Endothelial cell of umbilical vein (primary cell): ENCODE measurements around the gene CPXM2. TPM values are rescaled to one million over a fixed set of nuclear protein-coding genes. Genes with fewer than 3 reads are reported as not detected.

Source experiments
- BruUV-seq: library from RNA; stranded (reverse); fragments of 400-500 nt; replicated peaks from 2 replicates; lab custom pipeline; 2021; lab: Mats Ljungman, UMichigan
- CTCF ChIA-PET: fragments of 300-600, 350-600 bp; sonication (Branson Sonifier 250); formaldehyde crosslinking; loops from one replicate; lab custom pipeline; 2021; ENCODE audit warnings: antibody characterized with exemption, inconsistent platforms; lab: Charles Lee
- POLR2A ChIA-PET: fragments of 300-600, 350-600 bp; sonication (Branson Sonifier 250); formaldehyde crosslinking; loops from one replicate; lab custom pipeline; 2021; ENCODE audit warnings: antibody characterized with exemption, inconsistent platforms; lab: Charles Lee
- DNase-seq: peaks from one replicate; pipeline ENCODE4 v3.0.0-alpha.2; 2011; ENCODE audit warnings: low read depth, low spot score
- FAIRE-seq: peaks from 2 replicates; lab custom pipeline; 2011; peaks lifted over from hg19 to GRCh38; lab: Jason Lieb, UNC
- H2AFZ ChIP-seq: 2 replicates; pipeline ENCODE4 v1.6.0; 2012; ENCODE audit warnings: low read depth, low read length, control low read depth, inconsistent platforms
- H3K27ac ChIP-seq: 2 replicates; pipeline ENCODE4 v1.5.1; 2011; ENCODE audit warnings: low read depth, mild to moderate bottlenecking, control low read depth, low read length, moderate library complexity; ENCODE audit not compliant: insufficient read depth
- H3K27me3 ChIP-seq, 2 experiments: 2 replicates each; pipeline versions ENCODE4 v1.6.0 to v1.6.1; 2011; ENCODE audit warnings: low read length in 2 of 2, mixed read lengths in 1 of 2; ENCODE audit not compliant: control insufficient read depth in 2 of 2, insufficient read depth in 2 of 2
- H3K36me3 ChIP-seq, 2 experiments: 2 replicates in 1 of 2; 3 replicates in 1 of 2; pipeline ENCODE4 v1.5.1; 2011; ENCODE audit warnings: low read length in 2 of 2, mild to moderate bottlenecking in 1 of 2, moderate library complexity in 1 of 2; ENCODE audit not compliant: control insufficient read depth in 2 of 2, insufficient read depth in 2 of 2; ENCODE audit errors: extremely low read depth in 1 of 2
- H3K4me1 ChIP-seq: 3 replicates; pipeline ENCODE4 v1.5.1; 2011; ENCODE audit warnings: mild to moderate bottlenecking, low read length; ENCODE audit not compliant: control insufficient read depth, insufficient read depth; ENCODE audit errors: extremely low read depth
- H3K4me2 ChIP-seq: 2 replicates; pipeline ENCODE4 v1.6.1; 2011; ENCODE audit warnings: low read length, control low read depth, mixed read lengths; ENCODE audit not compliant: insufficient read depth
- H3K4me3 ChIP-seq, 3 experiments: fragments of 200-600 bp in 1 of 3; sonication (generic), shearing (Covaris generic) in 1 of 3; replicated peaks in 1 of 3; 2 replicates each; pipeline ENCODE4 v1.5.1; 2011 to 2016; ENCODE audit warnings: control low read depth in 3 of 3, low read length in 3 of 3, mild to moderate bottlenecking in 2 of 3, inconsistent platforms in 1 of 3, low read depth in 1 of 3, moderate library complexity in 1 of 3; ENCODE audit not compliant: insufficient read depth in 1 of 3
- H3K79me2 ChIP-seq: 2 replicates; pipeline ENCODE4 v1.6.0; 2012; ENCODE audit warnings: low read length, inconsistent platforms; ENCODE audit not compliant: control insufficient read depth, insufficient read depth
- H3K9ac ChIP-seq: replicated peaks from 2 replicates; pipeline ENCODE3; 2011; ENCODE audit warnings: low read length, control low read depth; ENCODE audit not compliant: insufficient read depth; ENCODE audit errors: extremely low read depth
- H3K9me1 ChIP-seq: replicated peaks from 3 replicates; pipeline ENCODE4 v1.6.0; 2011; ENCODE audit warnings: mild to moderate bottlenecking, low read length; ENCODE audit not compliant: control insufficient read depth, insufficient read depth; ENCODE audit errors: extremely low read depth
- H3K9me3 ChIP-seq: replicated peaks from 2 replicates; pipeline ENCODE4 v1.5.1; 2012; ENCODE audit warnings: low read length, inconsistent platforms; ENCODE audit not compliant: control insufficient read depth, insufficient read depth
- H4K20me1 ChIP-seq: replicated peaks from 2 replicates; pipeline ENCODE3; 2011; ENCODE audit warnings: mild to moderate bottlenecking, low read length; ENCODE audit not compliant: control insufficient read depth, insufficient read depth; ENCODE audit errors: extremely low read depth
- EZH2 ChIP-seq: IDR thresholded peaks from 2 replicates; pipeline ENCODE4 v1.6.1; 2012; ENCODE audit warnings: borderline replicate concordance, low read depth, mild to moderate bottlenecking, moderate library complexity, low read length, inconsistent platforms; ENCODE audit not compliant: severe bottlenecking
- FOS ChIP-seq: IDR thresholded peaks from 2 replicates; pipeline ENCODE4 v1.6.1; 2011; ENCODE audit warnings: mild to moderate bottlenecking, low read length, moderate library complexity, borderline replicate concordance; ENCODE audit not compliant: insufficient read depth
- GATA2 ChIP-seq: IDR thresholded peaks from 2 replicates; pipeline ENCODE4 v1.7.0; 2011; ENCODE audit warnings: low read depth, mild to moderate bottlenecking, moderate library complexity, mixed read lengths, low read length; ENCODE audit not compliant: insufficient read length, insufficient read depth
- JUN ChIP-seq: IDR thresholded peaks from 2 replicates; pipeline ENCODE4 v1.6.1; 2011; ENCODE audit warnings: borderline replicate concordance, low read depth; ENCODE audit not compliant: insufficient read length, insufficient read depth
- MAX ChIP-seq: IDR thresholded peaks from 2 replicates; pipeline ENCODE4 v1.6.1; 2011; ENCODE audit not compliant: insufficient read depth, insufficient read length
- MYC ChIP-seq: IDR thresholded peaks from one replicate; pipeline ENCODE4 v1.6.1; 2011; ENCODE audit warnings: mild to moderate bottlenecking, low read depth, low read length
- POLR2A ChIP-seq: IDR thresholded peaks from 2 replicates; pipeline ENCODE4 v1.6.1; 2012; ENCODE audit warnings: low read depth, mild to moderate bottlenecking, control low read depth, low read length
- POLR2AphosphoS5 ChIP-seq: IDR thresholded peaks from 2 replicates; pipeline ENCODE4 v1.6.1; 2012; ENCODE audit warnings: low read depth, mild to moderate bottlenecking, control low read depth, low read length, moderate library complexity; ENCODE audit not compliant: insufficient read depth
- dilution Hi-C: fragments of 300-500 bp; cut with MboI; formaldehyde crosslinking; loops from one replicate; pipeline ENCODE4 v1.15.0; 2019; ENCODE audit warnings: low sequenced_read_pairs; ENCODE audit not compliant: extremely low pct_ligation_motif_present
- intact Hi-C: fragments of 100-400 bp; cut with micrococcal nuclease; formaldehyde crosslinking; loops from one replicate; pipeline ENCODE4 v1.10.0; 2022
- polyA plus RNA-seq, 4 experiments: library from polyadenylated mRNA; depleted of rRNA in 3 of 4; stranded (reverse) in 3 of 4; unstranded in 1 of 4; fragments of >200 nt; gene quantifications; 2 replicates each; pipeline versions ENCODE4 v1.2.1 to v1.2.3, GENCODE V29; 2011 to 2012; ENCODE audit warnings: missing spikeins in 1 of 4
- total RNA-seq: library from RNA; stranded (reverse); gene quantifications from 2 replicates; pipeline ENCODE4 v1.2.3, GENCODE V29; 2021
- TF ChIP-seq, protein P1 (sequence below), 2 donors: IDR thresholded peaks; 1 replicate in 1 of 2; 2 replicates in 1 of 2; pipeline ENCODE4 v1.5.1; 2011; ENCODE audit warnings: low read length in 2 of 2, mild to moderate bottlenecking in 2 of 2, moderate library complexity in 2 of 2, control low read depth in 1 of 2, inconsistent platforms in 1 of 2, low read depth in 1 of 2; ENCODE audit not compliant: insufficient read depth in 1 of 2; ENCODE audit errors: extremely low read depth in 1 of 2

The CPXM2 gene
- total and polyA plus RNA-seq, 2 donors (not counting 3 experiments of a cell fraction or from before 2014, with no cell fraction given), result 1.8 to 2.7 TPM

DNA sequence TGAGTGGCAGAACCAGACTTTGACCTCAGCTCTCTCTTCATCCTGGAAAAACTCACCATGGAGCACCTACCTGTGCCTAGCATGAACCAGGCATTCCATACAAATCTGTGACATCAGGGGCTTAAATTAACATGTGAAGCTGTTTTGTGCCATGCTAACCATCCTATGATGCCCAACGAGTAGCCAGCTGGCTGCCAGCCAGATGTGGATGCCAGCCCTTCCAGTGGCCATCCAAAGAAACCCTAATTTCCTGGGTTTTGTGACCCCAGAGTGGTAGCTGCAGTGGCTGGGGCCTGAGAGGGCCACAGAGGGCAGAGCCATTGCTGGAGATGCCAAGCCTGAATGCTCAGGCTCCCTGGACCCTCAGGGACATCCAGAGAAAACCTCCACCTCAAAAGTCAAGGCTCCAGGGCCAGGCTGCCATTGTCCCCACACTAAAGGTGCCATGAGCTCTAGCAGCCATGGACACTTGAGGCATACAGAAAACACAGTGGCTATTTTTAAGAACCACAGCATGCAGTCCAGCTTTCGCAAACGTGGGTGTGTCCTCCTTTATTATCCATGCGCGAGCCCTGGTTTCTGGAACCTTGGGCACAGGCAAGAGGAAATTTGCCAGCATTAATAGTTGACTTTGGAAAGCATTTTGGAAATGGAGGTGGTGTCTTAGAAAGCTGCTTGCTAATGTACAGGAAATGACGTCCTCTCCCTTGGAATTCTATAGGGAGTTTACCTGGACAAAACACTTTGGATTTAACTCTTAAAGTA, 6.0 kb downstream of the CPXM2 start:
- Histone ChIP-seq H3K9me3 (no peaks in the 10 kb centered on the region), H3K9ac (no peak overlapping the region), H3K9me1 (no peaks in the 10 kb centered on the region), H3K4me2 (no peak overlapping the region), H3K4me1 (no peaks in the 10 kb centered on the region), H3K36me3 (no peaks in the 10 kb centered on the region), H4K20me1 (no peaks in the 10 kb centered on the region), H3K27me3 (peaks cover 0 to 11% of the 10 kb centered on the region in 2 experiments), H3K27ac (no peak overlapping the region), H3K79me2 (no peaks in the 10 kb centered on the region), H3K4me3 (no peak overlapping the region), H2AFZ (no peak overlapping the region)
- ChIA-PET CTCF (no interaction called here), POLR2A (no interaction called here)
- DNase-seq (no peak), FAIRE-seq (no peak)
- no TSS peak for BruUV-seq
- intact Hi-C loops (no loop called here), dilution Hi-C loops (no loop called here)
- no peak for TF ChIP-seq POLR2AphosphoS5
- TF ChIP-seq MAX, result no peak
- TF ChIP-seq, protein P1, sequence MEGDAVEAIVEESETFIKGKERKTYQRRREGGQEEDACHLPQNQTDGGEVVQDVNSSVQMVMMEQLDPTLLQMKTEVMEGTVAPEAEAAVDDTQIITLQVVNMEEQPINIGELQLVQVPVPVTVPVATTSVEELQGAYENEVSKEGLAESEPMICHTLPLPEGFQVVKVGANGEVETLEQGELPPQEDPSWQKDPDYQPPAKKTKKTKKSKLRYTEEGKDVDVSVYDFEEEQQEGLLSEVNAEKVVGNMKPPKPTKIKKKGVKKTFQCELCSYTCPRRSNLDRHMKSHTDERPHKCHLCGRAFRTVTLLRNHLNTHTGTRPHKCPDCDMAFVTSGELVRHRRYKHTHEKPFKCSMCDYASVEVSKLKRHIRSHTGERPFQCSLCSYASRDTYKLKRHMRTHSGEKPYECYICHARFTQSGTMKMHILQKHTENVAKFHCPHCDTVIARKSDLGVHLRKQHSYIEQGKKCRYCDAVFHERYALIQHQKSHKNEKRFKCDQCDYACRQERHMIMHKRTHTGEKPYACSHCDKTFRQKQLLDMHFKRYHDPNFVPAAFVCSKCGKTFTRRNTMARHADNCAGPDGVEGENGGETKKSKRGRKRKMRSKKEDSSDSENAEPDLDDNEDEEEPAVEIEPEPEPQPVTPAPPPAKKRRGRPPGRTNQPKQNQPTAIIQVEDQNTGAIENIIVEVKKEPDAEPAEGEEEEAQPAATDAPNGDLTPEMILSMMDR (IDR thresholded peaks at IDR 0.05; ENCODE audit: extremely low read depth in 1 of 2, insufficient read depth in 1 of 2, low read depth in 1 of 2, low read length in 2 of 2), result no peak
- TF ChIP-seq FOS, result no peak
- no peak for TF ChIP-seq MYC
- TF ChIP-seq POLR2A, result no peak
- TF ChIP-seq EZH2, result no peak
- no peak for TF ChIP-seq GATA2
- TF ChIP-seq JUN, result no peak
